B cell (primary cell): ENCODE results near the gene CBLB. TPM values are rescaled to one million over a fixed set of nuclear protein-coding genes. Genes with fewer than 3 reads are reported as not detected.

Source experiments
- ATAC-seq: fragments of 200-7000 bp; cut with Tn5 transposase; one replicate; pipeline ENCODE4 v1.10.0; 2021; ENCODE audit warnings: low read depth, mild to moderate bottlenecking, moderate number of reproducible peaks, moderate library complexity
- CTCF ChIA-PET: fragments of 350-600 bp; sonication (Branson Sonifier 250); formaldehyde crosslinking; loops from one replicate; lab custom pipeline; 2021; ENCODE audit warnings: antibody characterized with exemption, inconsistent platforms; lab: Charles Lee
- POLR2A ChIA-PET: fragments of 350-600 bp; sonication (Branson Sonifier 250); formaldehyde crosslinking; loops from one replicate; lab custom pipeline; 2021; ENCODE audit warnings: antibody characterized with exemption; lab: Charles Lee
- DNase-seq: peaks from one replicate; pipeline ENCODE4 v3.0.0; 2013
- H2AFZ ChIP-seq: 2 replicates; pipeline ENCODE4 v1.6.1; 2012; ENCODE audit warnings: mild to moderate bottlenecking, low read depth, low read length; ENCODE audit not compliant: insufficient read depth, poor library complexity, severe bottlenecking
- H3K27ac ChIP-seq, 2 donors: 1 replicate in 1 of 2; 2 replicates in 1 of 2; pipeline ENCODE4 v1.5.1; 2012 to 2013; ENCODE audit warnings: low read length in 2 of 2, mild to moderate bottlenecking in 2 of 2, moderate library complexity in 1 of 2
- H3K27me3 ChIP-seq, 4 experiments: fragments of 200-600 bp in 1 of 4; sonication (generic) in 1 of 4; replicated peaks in 1 of 4; 1 replicate in 2 of 4; 2 replicates in 2 of 4; pipeline versions ENCODE4 v1.6.1 to v1.7.0; 2013 to 2016; ENCODE audit warnings: low read length in 3 of 4, mild to moderate bottlenecking in 2 of 4, mixed read lengths in 1 of 4, moderate library complexity in 1 of 4; ENCODE audit not compliant: insufficient read depth in 4 of 4, control insufficient read depth in 3 of 4; ENCODE audit errors: control extremely low read depth in 1 of 4
- H3K36me3 ChIP-seq, 2 experiments: replicated peaks in 1 of 2; 1 replicate in 1 of 2; 2 replicates in 1 of 2; pipeline versions ENCODE4 v1.6.1 to v1.7.1; 2013; ENCODE audit warnings: low read length in 1 of 2; ENCODE audit not compliant: insufficient read depth in 2 of 2, control insufficient read depth in 1 of 2; ENCODE audit errors: control extremely low read depth in 1 of 2, extremely low read depth in 1 of 2
- H3K4me1 ChIP-seq, 2 donors: fragments of 200-600 bp in 1 of 2; sonication (generic) in 1 of 2; 1 replicate in 1 of 2; 2 replicates in 1 of 2; pipeline versions ENCODE4 v1.5.1 to v1.6.1; 2013 to 2017; ENCODE audit warnings: low read length in 2 of 2; ENCODE audit not compliant: control insufficient read depth in 2 of 2, insufficient read depth in 2 of 2
- H3K4me2 ChIP-seq: replicated peaks from 2 replicates; pipeline ENCODE3; 2012; ENCODE audit warnings: mild to moderate bottlenecking, low read depth, low read length; ENCODE audit not compliant: poor library complexity, severe bottlenecking
- H3K4me3 ChIP-seq, 5 experiments: fragments of 200-600 bp in 1 of 5; sonication (generic) in 1 of 5; 1 replicate in 3 of 5; 2 replicates in 2 of 5; pipeline versions ENCODE4 v1.5.1 to v1.7.0; 2011 to 2016; ENCODE audit warnings: low read length in 4 of 5, mild to moderate bottlenecking in 4 of 5, low read depth in 2 of 5, control low read depth in 1 of 5, moderate library complexity in 1 of 5; ENCODE audit not compliant: insufficient read depth in 1 of 5; ENCODE audit errors: control extremely low read depth in 1 of 5, extremely low read depth in 1 of 5
- H3K79me2 ChIP-seq: fragments of 200-600 bp; sonication (generic); one replicate; pipeline ENCODE4 v1.6.0; 2016; ENCODE audit warnings: low read length; ENCODE audit not compliant: control insufficient read depth, insufficient read depth
- H3K9ac ChIP-seq: fragments of 200-600 bp; sonication (generic); 2 replicates; pipeline ENCODE4 v1.6.1; 2017; ENCODE audit warnings: mild to moderate bottlenecking, low read length, moderate library complexity
- H3K9me3 ChIP-seq, 3 donors: one replicate each; pipeline versions ENCODE4 v1.6.1 to v1.7.1; 2013; ENCODE audit warnings: low read length in 2 of 3; ENCODE audit not compliant: control insufficient read depth in 2 of 3, insufficient read depth in 1 of 3; ENCODE audit errors: control extremely low read depth in 1 of 3
- H4K20me1 ChIP-seq: 2 replicates; pipeline ENCODE4 v1.6.0; 2012; ENCODE audit warnings: mild to moderate bottlenecking, low read length; ENCODE audit not compliant: insufficient read depth, control insufficient read depth, poor library complexity, severe bottlenecking
- H3K27ac Mint-ChIP-seq: one replicate; pipeline ENCODE4 v1.8.0; 2021; ENCODE audit warnings: mixed read lengths
- H3K27me3 Mint-ChIP-seq: one replicate; pipeline ENCODE4 v1.8.0; 2021; ENCODE audit warnings: mixed read lengths
- H3K4me1 Mint-ChIP-seq: one replicate; pipeline ENCODE4 v1.8.0; 2021; ENCODE audit warnings: mixed read lengths
- H3K4me3 Mint-ChIP-seq: one replicate; pipeline ENCODE4 v1.8.0; 2021; ENCODE audit warnings: mixed read lengths
- H3K9me3 Mint-ChIP-seq: one replicate; pipeline ENCODE4 v1.8.0; 2022; ENCODE audit warnings: mixed read lengths; ENCODE audit not compliant: insufficient read depth
- CTCF ChIP-seq: fragments of 200-600 bp; IDR thresholded peaks from one replicate; pipeline ENCODE4 v1.8.0; 2022; ENCODE audit warnings: antibody characterized with exemption, mild to moderate bottlenecking
- EZH2 ChIP-seq: IDR thresholded peaks from 2 replicates; pipeline ENCODE4 v1.6.1; 2012; ENCODE audit warnings: borderline replicate concordance, low read depth, mild to moderate bottlenecking, moderate library complexity, low read length; ENCODE audit not compliant: insufficient read depth, poor library complexity, severe bottlenecking
- WGBS: methylation state at CpG from one replicate; pipeline ENCODE4 v1.1.5; 2013; ENCODE audit warnings: missing lambda C conversion rate; ENCODE audit not compliant: insufficient coverage; 5-methylcytosine and 5-hydroxymethylcytosine counted together
- intact Hi-C: fragments of 100-400 bp; cut with micrococcal nuclease; formaldehyde crosslinking; loops from one replicate; pipeline ENCODE4 v1.10.0; 2022
- polyA plus RNA-seq: library from polyadenylated mRNA; depleted of rRNA; stranded (reverse); fragments of >200 nt; gene quantifications from 2 replicates; pipeline ENCODE4 v1.2.3, GENCODE V29; 2012
- total RNA-seq, 2 donors: library from RNA; stranded (reverse); fragments of 120-200 nt in 1 of 2; gene quantifications; 1 replicate in 1 of 2; 2 replicates in 1 of 2; pipeline versions ENCODE4 v1.2.3 to v1.2.4, GENCODE V29; 2013 to 2022

CBLB gene
- total and polyA plus RNA-seq, 2 donors (not counting 1 experiment from before 2014, with no cell fraction given): 19.0 to 135 TPM

GRCh38 chr3:105661461-105661860 is 207.4 kb downstream of the CBLB start:
- Histone ChIP-seq H3K4me1 (no peaks in the 10 kb centered on the region), H3K9ac (no peak overlapping the region), H3K79me2 (no peaks in the 10 kb centered on the region), H3K4me2 (no peak overlapping the region), H3K9me3 (no peaks in the 10 kb centered on the region), H2AFZ (no peak overlapping the region), H3K27ac (no peak overlapping the region), H4K20me1 (no peaks in the 10 kb centered on the region), H3K4me3 (no peak overlapping the region), H3K27me3 (no peaks in the 10 kb centered on the region), H3K36me3 (peaks cover 15 to 39% of the 10 kb centered on the region in 2 experiments)
- intact Hi-C loops: no loop called here
- POLR2A ChIA-PET: no interaction called here
- Mint-ChIP-seq H3K27me3 (no peaks in the 10 kb centered on the region), H3K4me1 (peaks cover 8% of the 10 kb centered on the region), H3K27ac (no peak overlapping the region), H3K4me3 (no peak overlapping the region), H3K9me3 (no peaks in the 10 kb centered on the region)
- no peak for TF ChIP-seq CTCF
- no peak for TF ChIP-seq EZH2
- CTCF ChIA-PET: no interaction called here
- DNase-seq (no peak), ATAC-seq (no peak)
- no CpG with 5 or more reads among the region's 3 CpGs for WGBS

- WGBS: no CpG with 5 or more reads among the region's 1 CpG
- no peaks in the 10 kb centered on the region for H3K27me3 Mint-ChIP-seq
These were observed 211.9 kb downstream of the CBLB start for GRCh38 chr3:105656651-105657504.

More at GRCh38 chr3:105656651-105657504, 211.9 kb downstream of the CBLB start:
- peaks cover 6 to 20% of the 10 kb centered on the region in 2 experiments for H3K36me3 ChIP-seq
- no peak overlapping the region for H3K4me3 Mint-ChIP-seq
- H3K27ac ChIP-seq: no peak overlapping the region
- H3K9me3 Mint-ChIP-seq: no peaks in the 10 kb centered on the region
- no peaks in the 10 kb centered on the region for H3K27me3 ChIP-seq
- TF ChIP-seq EZH2 (no peak), CTCF (no peak)
- H3K4me3 ChIP-seq: no peak overlapping the region
- no peak overlapping the region for H3K9ac ChIP-seq
- peaks cover 18% of the 10 kb centered on the region for H3K4me1 Mint-ChIP-seq
- no peak for ATAC-seq
- no peaks in the 10 kb centered on the region for H3K79me2 ChIP-seq
- ChIA-PET CTCF (no interaction called here), POLR2A (no interaction called here)
- H3K27ac Mint-ChIP-seq: no peak overlapping the region
- intact Hi-C loops: no loop called here
- no peaks in the 10 kb centered on the region for H4K20me1 ChIP-seq
- H2AFZ ChIP-seq: no peak overlapping the region
- no peak overlapping the region for H3K4me2 ChIP-seq
- peaks cover 0 to 3% of the 10 kb centered on the region in 2 donors for H3K4me1 ChIP-seq
- H3K9me3 ChIP-seq: no peaks in the 10 kb centered on the region
- DNase-seq: no peak
